Mammary epithelial cell (primary cell): Measurements from ENCODE around the gene CSH2.

Experiments used
- CTCF ChIP-seq, 2 donors: IDR thresholded peaks in 1 of 2; conservative IDR thresholded peaks in 1 of 2; 2 replicates each; pipeline ENCODE4 v1.5.1; 2011 to 2012; ENCODE audit warnings: inconsistent platforms in 2 of 2, low read length in 2 of 2, mild to moderate bottlenecking in 2 of 2, control low read depth in 1 of 2, low read depth in 1 of 2; ENCODE audit not compliant: insufficient read depth in 1 of 2; ENCODE audit errors: extremely low read depth in 1 of 2
- EZH2 ChIP-seq: IDR thresholded peaks from 2 replicates; pipeline ENCODE4 v1.6.1; 2012; ENCODE audit warnings: low read length, inconsistent platforms, borderline replicate concordance

GRCh38 chr17:63840591-63841349 lies 32.7 kb downstream of the CSH2 start:
- TF ChIP-seq CTCF (conservative IDR thresholded peaks at IDR 0.05 in 1 of 2, IDR thresholded peaks at IDR 0.05 in 1 of 2; ENCODE audit: extremely low read depth in 1 of 2, insufficient read depth in 1 of 2, low read depth in 1 of 2, low read length in 2 of 2) (no peak), EZH2 (no peak)
